ENCODE results near the gene RPH3AL.

DNA sequence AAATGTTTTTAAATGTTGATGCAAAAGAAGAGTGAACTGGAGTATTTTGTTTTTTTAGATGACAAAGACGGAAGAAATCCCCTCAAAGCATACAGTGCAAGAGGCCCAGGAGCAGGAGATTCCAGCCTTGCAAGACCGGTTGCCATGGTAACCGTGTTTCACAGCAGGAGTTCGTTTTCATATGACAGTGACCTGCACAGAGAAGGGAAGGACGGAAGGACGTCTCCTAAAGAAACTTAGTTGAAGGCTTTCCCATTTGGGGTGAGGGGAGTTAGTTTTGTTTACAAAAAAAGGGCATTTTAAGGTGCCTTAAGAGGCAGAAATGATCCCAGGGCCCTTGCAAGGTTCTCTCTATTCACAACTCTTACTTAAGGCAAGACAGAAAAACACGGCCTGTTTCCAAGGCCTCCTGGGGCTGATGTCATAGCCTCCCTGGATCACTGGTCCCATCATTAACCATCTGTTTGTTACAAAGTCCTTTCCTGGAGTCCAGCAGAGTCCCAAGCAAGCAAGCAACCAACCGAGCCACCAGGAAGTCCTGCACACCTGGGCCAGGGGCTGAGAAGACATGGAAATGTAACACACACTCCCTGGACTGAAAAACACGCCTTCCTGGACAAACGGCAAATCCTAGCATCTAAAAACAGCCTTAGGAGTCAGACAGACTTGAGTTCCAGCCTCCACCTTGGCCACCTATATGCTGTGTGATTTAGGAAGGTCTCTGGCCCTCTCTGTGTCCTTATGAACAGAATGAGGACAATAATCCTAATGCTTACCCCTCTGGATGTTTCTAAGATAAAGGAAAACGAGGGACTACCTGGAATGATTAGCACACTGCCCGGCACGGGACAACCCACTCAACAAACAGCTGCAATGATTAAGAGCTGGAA is 30.3 kb upstream of the RPH3AL start:
- TF ChIP-seq, protein P1, sequence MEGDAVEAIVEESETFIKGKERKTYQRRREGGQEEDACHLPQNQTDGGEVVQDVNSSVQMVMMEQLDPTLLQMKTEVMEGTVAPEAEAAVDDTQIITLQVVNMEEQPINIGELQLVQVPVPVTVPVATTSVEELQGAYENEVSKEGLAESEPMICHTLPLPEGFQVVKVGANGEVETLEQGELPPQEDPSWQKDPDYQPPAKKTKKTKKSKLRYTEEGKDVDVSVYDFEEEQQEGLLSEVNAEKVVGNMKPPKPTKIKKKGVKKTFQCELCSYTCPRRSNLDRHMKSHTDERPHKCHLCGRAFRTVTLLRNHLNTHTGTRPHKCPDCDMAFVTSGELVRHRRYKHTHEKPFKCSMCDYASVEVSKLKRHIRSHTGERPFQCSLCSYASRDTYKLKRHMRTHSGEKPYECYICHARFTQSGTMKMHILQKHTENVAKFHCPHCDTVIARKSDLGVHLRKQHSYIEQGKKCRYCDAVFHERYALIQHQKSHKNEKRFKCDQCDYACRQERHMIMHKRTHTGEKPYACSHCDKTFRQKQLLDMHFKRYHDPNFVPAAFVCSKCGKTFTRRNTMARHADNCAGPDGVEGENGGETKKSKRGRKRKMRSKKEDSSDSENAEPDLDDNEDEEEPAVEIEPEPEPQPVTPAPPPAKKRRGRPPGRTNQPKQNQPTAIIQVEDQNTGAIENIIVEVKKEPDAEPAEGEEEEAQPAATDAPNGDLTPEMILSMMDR (IDR thresholded peaks at IDR 0.05), result no peak
- TF ChIP-seq POLR2A (IDR thresholded peaks at IDR 0.05), result no peak
